Endothelial cell of umbilical vein (primary cell): ENCODE data around the gene PPFIBP1. TPM values are rescaled to one million over a fixed set of nuclear protein-coding genes. Genes with fewer than 3 reads are reported as not detected.
"Not testable (repeated sequence)": the region's sequence is repeated elsewhere in the genome, so short reads cannot be mapped to it uniquely, and the experiment has no call there.

Experiments used
- BruUV-seq: library from RNA; stranded (reverse); fragments of 400-500 nt; replicated peaks from 2 replicates; lab custom pipeline; 2021; lab: Mats Ljungman, UMichigan
- CTCF ChIA-PET: fragments of 300-600, 350-600 bp; sonication (Branson Sonifier 250); formaldehyde crosslinking; loops from one replicate; lab custom pipeline; 2021; ENCODE audit warnings: antibody characterized with exemption, inconsistent platforms; lab: Charles Lee
- POLR2A ChIA-PET: fragments of 300-600, 350-600 bp; sonication (Branson Sonifier 250); formaldehyde crosslinking; loops from one replicate; lab custom pipeline; 2021; ENCODE audit warnings: antibody characterized with exemption, inconsistent platforms; lab: Charles Lee
- DNase-seq: peaks from one replicate; pipeline ENCODE4 v3.0.0-alpha.2; 2011; ENCODE audit warnings: low read depth, low spot score
- FAIRE-seq: peaks from 2 replicates; lab custom pipeline; 2011; peaks lifted over from hg19 to GRCh38; lab: Jason Lieb, UNC
- H2AFZ ChIP-seq: 2 replicates; pipeline ENCODE4 v1.6.0; 2012; ENCODE audit warnings: low read depth, low read length, control low read depth, inconsistent platforms
- H3K27ac ChIP-seq: 2 replicates; pipeline ENCODE4 v1.5.1; 2011; ENCODE audit warnings: low read depth, mild to moderate bottlenecking, control low read depth, low read length, moderate library complexity; ENCODE audit not compliant: insufficient read depth
- H3K27me3 ChIP-seq, 2 experiments: 2 replicates each; pipeline versions ENCODE4 v1.6.0 to v1.6.1; 2011; ENCODE audit warnings: low read length in 2 of 2, mixed read lengths in 1 of 2; ENCODE audit not compliant: control insufficient read depth in 2 of 2, insufficient read depth in 2 of 2
- H3K36me3 ChIP-seq, 2 experiments: 2 replicates in 1 of 2; 3 replicates in 1 of 2; pipeline ENCODE4 v1.5.1; 2011; ENCODE audit warnings: low read length in 2 of 2, mild to moderate bottlenecking in 1 of 2, moderate library complexity in 1 of 2; ENCODE audit not compliant: control insufficient read depth in 2 of 2, insufficient read depth in 2 of 2; ENCODE audit errors: extremely low read depth in 1 of 2
- H3K4me1 ChIP-seq: 3 replicates; pipeline ENCODE4 v1.5.1; 2011; ENCODE audit warnings: mild to moderate bottlenecking, low read length; ENCODE audit not compliant: control insufficient read depth, insufficient read depth; ENCODE audit errors: extremely low read depth
- H3K4me2 ChIP-seq: 2 replicates; pipeline ENCODE4 v1.6.1; 2011; ENCODE audit warnings: low read length, control low read depth, mixed read lengths; ENCODE audit not compliant: insufficient read depth
- H3K4me3 ChIP-seq, 3 experiments: fragments of 200-600 bp in 1 of 3; sonication (generic), shearing (Covaris generic) in 1 of 3; replicated peaks in 1 of 3; 2 replicates each; pipeline ENCODE4 v1.5.1; 2011 to 2016; ENCODE audit warnings: control low read depth in 3 of 3, low read length in 3 of 3, mild to moderate bottlenecking in 2 of 3, inconsistent platforms in 1 of 3, low read depth in 1 of 3, moderate library complexity in 1 of 3; ENCODE audit not compliant: insufficient read depth in 1 of 3
- H3K79me2 ChIP-seq: 2 replicates; pipeline ENCODE4 v1.6.0; 2012; ENCODE audit warnings: low read length, inconsistent platforms; ENCODE audit not compliant: control insufficient read depth, insufficient read depth
- H3K9ac ChIP-seq: replicated peaks from 2 replicates; pipeline ENCODE3; 2011; ENCODE audit warnings: low read length, control low read depth; ENCODE audit not compliant: insufficient read depth; ENCODE audit errors: extremely low read depth
- H3K9me1 ChIP-seq: replicated peaks from 3 replicates; pipeline ENCODE4 v1.6.0; 2011; ENCODE audit warnings: mild to moderate bottlenecking, low read length; ENCODE audit not compliant: control insufficient read depth, insufficient read depth; ENCODE audit errors: extremely low read depth
- H3K9me3 ChIP-seq: replicated peaks from 2 replicates; pipeline ENCODE4 v1.5.1; 2012; ENCODE audit warnings: low read length, inconsistent platforms; ENCODE audit not compliant: control insufficient read depth, insufficient read depth
- H4K20me1 ChIP-seq: replicated peaks from 2 replicates; pipeline ENCODE3; 2011; ENCODE audit warnings: mild to moderate bottlenecking, low read length; ENCODE audit not compliant: control insufficient read depth, insufficient read depth; ENCODE audit errors: extremely low read depth
- MYC ChIP-seq: IDR thresholded peaks from one replicate; pipeline ENCODE4 v1.6.1; 2011; ENCODE audit warnings: mild to moderate bottlenecking, low read depth, low read length
- dilution Hi-C: fragments of 300-500 bp; cut with MboI; formaldehyde crosslinking; loops from one replicate; pipeline ENCODE4 v1.15.0; 2019; ENCODE audit warnings: low sequenced_read_pairs; ENCODE audit not compliant: extremely low pct_ligation_motif_present
- intact Hi-C: fragments of 100-400 bp; cut with micrococcal nuclease; formaldehyde crosslinking; loops from one replicate; pipeline ENCODE4 v1.10.0; 2022
- polyA plus RNA-seq, 4 experiments: library from polyadenylated mRNA; depleted of rRNA in 3 of 4; stranded (reverse) in 3 of 4; unstranded in 1 of 4; fragments of >200 nt; gene quantifications; 2 replicates each; pipeline versions ENCODE4 v1.2.1 to v1.2.3, GENCODE V29; 2011 to 2012; ENCODE audit warnings: missing spikeins in 1 of 4
- total RNA-seq: library from RNA; stranded (reverse); gene quantifications from 2 replicates; pipeline ENCODE4 v1.2.3, GENCODE V29; 2021

Gene PPFIBP1
- total and polyA plus RNA-seq, 2 donors (not counting 3 experiments of a cell fraction or from before 2014, with no cell fraction given), result 45.5 to 154 TPM

GRCh38 chr12:27653661-27654060 lies 129.7 kb downstream of the PPFIBP1 start:
- Histone ChIP-seq H3K9me3 (no peaks in the 10 kb centered on the region), H3K9ac (no peak overlapping the region), H3K4me2 (no peak overlapping the region), H3K4me1 (peaks cover 8% of the 10 kb centered on the region), H3K36me3 (peaks cover 7 to 8% of the 10 kb centered on the region in 2 experiments), H3K4me3 (no peak overlapping the region), H3K79me2 (no peaks in the 10 kb centered on the region), H3K27ac (no peak overlapping the region), H2AFZ (no peak overlapping the region), H4K20me1 (no peaks in the 10 kb centered on the region), H3K27me3 (no peaks in the 10 kb centered on the region), H3K9me1 (no peaks in the 10 kb centered on the region)
- ChIA-PET CTCF (interaction anchor here (0.9 to 3.4 kb wide), 4 partner anchors 131 to 229 kb away, joined by 3 to 23 read pairs (median 8); no protein-coding TSS in a partner anchor), POLR2A (no interaction called here)
- intact Hi-C loops, result loop anchor here (5.0 kb wide), 1 partner anchor 321 kb away; the partner anchor contains the start of gene BMAL2
- dilution Hi-C loops, result no loop called here
- FAIRE-seq, result no peak
- no TSS peak for BruUV-seq
- no peak for DNase-seq
- no peak for TF ChIP-seq MYC

- FAIRE-seq, CTCF ChIA-PET: not testable (repeated sequence)
Observed at GRCh38 chr12:27655476-27655875, 131.5 kb downstream of the PPFIBP1 start.

More at GRCh38 chr12:27655476-27655875, 131.5 kb downstream of the PPFIBP1 start:
- intact Hi-C loops, H3K9me3 ChIP-seq, H3K4me2 ChIP-seq, DNase-seq, BruUV-seq, H3K27ac ChIP-seq, POLR2A ChIA-PET, H3K9ac ChIP-seq, dilution Hi-C loops, H3K9me1 ChIP-seq, H3K79me2 ChIP-seq, H2AFZ ChIP-seq, H3K4me1 ChIP-seq, H3K4me3 ChIP-seq, H3K27me3 ChIP-seq, H4K20me1 ChIP-seq, H3K36me3 ChIP-seq: not testable (repeated sequence)
